Hematopoietic multipotent progenitor cell (in vitro differentiated cells): Measurements from ENCODE around the gene RNF34. TPM values are rescaled to one million over a fixed set of nuclear protein-coding genes. Genes with fewer than 3 reads are reported as not detected.

Source experiments
- DNase-seq, 3 donors: peaks; one replicate each; pipeline ENCODE4 v3.0.0-alpha.2; 2011 to 2015; ENCODE audit warnings: low read depth in 2 of 3, low spot score in 2 of 3
- total RNA-seq: library from RNA; depleted of rRNA; stranded (reverse); fragments of >200 nt; gene quantifications from one replicate; pipeline ENCODE4 v1.2.3, GENCODE V29; 2012

Gene RNF34
- total RNA-seq, 1 donor = 53.1 TPM

- no peak for DNase-seq
These were observed 61.1 kb downstream of the RNF34 start for GRCh38 chr12:121461048-121461447.

- no peak for DNase-seq
These were observed 64.4 kb downstream of the RNF34 start for GRCh38 chr12:121464331-121464730.

- DNase-seq = peak in 2 of 3 donors; percentile 39 to 57
These were observed 66.2 kb downstream of the RNF34 start for GRCh38 chr12:121465921-121466793.

GRCh38 chr12:121466794-121467637 is 67.1 kb downstream of the RNF34 start:
- peak; percentile 75 to 90 (median 88) for DNase-seq

- DNase-seq = no peak
These were observed 68.0 kb downstream of the RNF34 start for GRCh38 chr12:121467638-121468498.

- DNase-seq = no peak
These were observed 68.5 kb downstream of the RNF34 start for GRCh38 chr12:121468499-121468801.

- no peak for DNase-seq
These were observed 70.8 kb downstream of the RNF34 start for GRCh38 chr12:121470751-121471150.

GRCh38 chr12:121472150-121472905 is 72.4 kb downstream of the RNF34 start:
- DNase-seq = no peak

Other genes with a start within 250 kb of the RNF34 start
- gene P2RX4, start 190.0 kb upstream of the RNF34 start, total RNA-seq = 46.0 TPM
- 32.3 TPM for gene CAMKK2, start 103.4 kb upstream of the RNF34 start, total RNA-seq
- 118 TPM for gene ANAPC5, start 47.7 kb upstream of the RNF34 start, total RNA-seq
- gene KDM2B, start 180.9 kb downstream of the RNF34 start, total RNA-seq = 65.2 TPM
- gene ORAI1, start 226.4 kb downstream of the RNF34 start, total RNA-seq = 93.7 TPM